T-helper 17 cell (primary cell): ENCODE results near the gene APC2. TPM values are rescaled to one million over a fixed set of nuclear protein-coding genes. Genes with fewer than 3 reads are reported as not detected.

Experiments used
- ATAC-seq: fragments of 150-1000 bp; cut with Tn5 transposase; 2 replicates; pipeline ENCODE4 v1.10.0; 2021; ENCODE audit warnings: mild to moderate bottlenecking, moderate library complexity
- DNase-seq, 3 donors: peaks; one replicate each; pipeline versions ENCODE4 v3.0.0 to v3.0.0-alpha.2; 2020 to 2021
- H3K9me3 ChIP-seq: one replicate; pipeline ENCODE4 v1.7.0; 2013; ENCODE audit warnings: low read length, mild to moderate bottlenecking; ENCODE audit not compliant: control insufficient read depth, poor library complexity, severe bottlenecking
- H3K27ac Mint-ChIP-seq: one replicate; pipeline ENCODE4 v1.8.0; 2022; ENCODE audit warnings: mild to moderate bottlenecking, moderate library complexity, mixed read lengths
- H3K27me3 Mint-ChIP-seq: one replicate; pipeline ENCODE4 v1.8.0; 2022; ENCODE audit warnings: mixed read lengths
- H3K36me3 Mint-ChIP-seq: one replicate; pipeline ENCODE4 v1.8.0; 2022; ENCODE audit warnings: low read depth, mixed read lengths
- H3K4me1 Mint-ChIP-seq: one replicate; pipeline ENCODE4 v1.8.0; 2022; ENCODE audit warnings: mild to moderate bottlenecking, mixed read lengths
- H3K4me3 Mint-ChIP-seq: one replicate; pipeline ENCODE4 v1.8.0; 2022; ENCODE audit warnings: mild to moderate bottlenecking, moderate library complexity, mixed read lengths
- total RNA-seq, 4 donors: library from RNA in 2 of 4; stranded (reverse) in 2 of 4; gene quantifications; one replicate each; pipeline ENCODE4 v1.2.3 and lab custom pipeline; 2022 to 2026

The APC2 gene
- total RNA-seq (under 1 TPM; 0.07 to 0.44 TPM), total RNA-seq (lab: John Stamatoyannopoulos, UW) (0.90 to 0.93 reads per million in 2 donors)

GRCh38 chr19:1449467-1450442 is at the start of gene APC2:
Gene APC2, plus strand, starts transcription at chr19:1450121. Its CDS starts 2,881 bp downstream, at chr19:1453002.
- ATAC-seq (peak; percentile 37), DNase-seq (no peak)
- Mint-ChIP-seq H3K27me3 (peaks cover 45% of the 10 kb centered on the region), H3K4me1 (peaks cover 16% of the 10 kb centered on the region), H3K27ac (no peak within 1 kb of the TSS), H3K4me3 (peak within 1 kb of the TSS; percentile 70), H3K36me3 (peaks cover 13% of the 10 kb centered on the region)
- no peaks in the 10 kb centered on the region for H3K9me3 ChIP-seq

GRCh38 chr19:1400281-1401137 is 49.4 kb upstream of the APC2 start:
- Mint-ChIP-seq H3K27ac (no peak overlapping the region), H3K27me3 (no peaks in the 10 kb centered on the region), H3K4me1 (peaks cover 10% of the 10 kb centered on the region), H3K36me3 (no peaks in the 10 kb centered on the region), H3K4me3 (peak overlapping the region; percentile 82)
- ATAC-seq (peak; percentile 13), DNase-seq (no peak)
- no peaks in the 10 kb centered on the region for H3K9me3 ChIP-seq

GRCh38 chr19:1401138-1401888 is 48.6 kb upstream of the APC2 start, which contains the start of gene GAMT:
Gene GAMT, minus strand, starts transcription at chr19:1401542. Its CDS starts 66 bp downstream, at chr19:1401476.
- Mint-ChIP-seq H3K27me3 (no peaks in the 10 kb centered on the region), H3K27ac (no peak within 1 kb of the TSS), H3K4me3 (peak within 1 kb of the TSS; percentile 82), H3K36me3 (no peaks in the 10 kb centered on the region), H3K4me1 (peaks cover 9% of the 10 kb centered on the region)
- DNase-seq: peak; percentile 34 to 64 (median 53)
- no peaks in the 10 kb centered on the region for H3K9me3 ChIP-seq
- peak; percentile 87 for ATAC-seq

GRCh38 chr19:1401889-1402217 is 48.1 kb upstream of the APC2 start:
- H3K9me3 ChIP-seq: no peaks in the 10 kb centered on the region
- Mint-ChIP-seq H3K4me3 (peak overlapping the region; percentile 69), H3K27me3 (no peaks in the 10 kb centered on the region), H3K4me1 (peaks cover 9% of the 10 kb centered on the region), H3K36me3 (no peaks in the 10 kb centered on the region), H3K27ac (no peak overlapping the region)
- ATAC-seq (no peak), DNase-seq (no peak)

- H3K4me1 Mint-ChIP-seq: peaks cover 9% of the 10 kb centered on the region
- DNase-seq (no peak), ATAC-seq (no peak)
- H3K4me3 Mint-ChIP-seq: peak overlapping the region; percentile 82
- H3K36me3 Mint-ChIP-seq: no peaks in the 10 kb centered on the region
- no peaks in the 10 kb centered on the region for H3K27me3 Mint-ChIP-seq
- no peaks in the 10 kb centered on the region for H3K9me3 ChIP-seq
- no peak overlapping the region for H3K27ac Mint-ChIP-seq
Measured at GRCh38 chr19:1402411-1403070, 47.4 kb upstream of the APC2 start.

GRCh38 chr19:1406774-1407527 is 43.0 kb upstream of the APC2 start:
- no peaks in the 10 kb centered on the region for H3K27me3 Mint-ChIP-seq
- DNase-seq: peak; percentile 99
- no peaks in the 10 kb centered on the region for H3K9me3 ChIP-seq
- peaks cover 34% of the 10 kb centered on the region for H3K4me1 Mint-ChIP-seq
- H3K36me3 Mint-ChIP-seq: peaks cover 2% of the 10 kb centered on the region
- H3K4me3 Mint-ChIP-seq: peak overlapping the region; percentile 84
- no peak overlapping the region for H3K27ac Mint-ChIP-seq
- peak; percentile 86 for ATAC-seq

- Mint-ChIP-seq H3K27me3 (no peaks in the 10 kb centered on the region), H3K36me3 (peaks cover 2% of the 10 kb centered on the region), H3K27ac (peak within 1 kb of the TSS; percentile 96), H3K4me3 (peak within 1 kb of the TSS; percentile 94), H3K4me1 (peaks cover 38% of the 10 kb centered on the region)
- ATAC-seq (peak; percentile 33), DNase-seq (peak; percentile 42 to 44 (median 43))
- H3K9me3 ChIP-seq: no peaks in the 10 kb centered on the region
Measured at GRCh38 chr19:1407528-1408299, 42.2 kb upstream of the APC2 start, which contains the start of gene DAZAP1. Gene DAZAP1, plus strand, starts transcription at chr19:1407586. Its CDS starts 188 bp downstream, at chr19:1407774.

GRCh38 chr19:1408300-1409203 is 41.4 kb upstream of the APC2 start:
- H3K27me3 Mint-ChIP-seq: no peaks in the 10 kb centered on the region
- DNase-seq (peak; percentile 35 to 57 (median 37)), ATAC-seq (peak; percentile 32)
- no peaks in the 10 kb centered on the region for H3K9me3 ChIP-seq
- H3K27ac Mint-ChIP-seq: peak overlapping the region; percentile 96
- peaks cover 2% of the 10 kb centered on the region for H3K36me3 Mint-ChIP-seq
- H3K4me3 Mint-ChIP-seq: peak overlapping the region; percentile 94
- H3K4me1 Mint-ChIP-seq: peaks cover 44% of the 10 kb centered on the region

- peaks cover 2% of the 10 kb centered on the region for H3K36me3 Mint-ChIP-seq
- no peaks in the 10 kb centered on the region for H3K27me3 Mint-ChIP-seq
- ATAC-seq: no peak
- DNase-seq: no peak
- peaks cover 45% of the 10 kb centered on the region for H3K4me1 Mint-ChIP-seq
- peak overlapping the region; percentile 94 for H3K4me3 Mint-ChIP-seq
- peak overlapping the region; percentile 96 for H3K27ac Mint-ChIP-seq
- H3K9me3 ChIP-seq: no peaks in the 10 kb centered on the region
Measured at GRCh38 chr19:1409204-1410005, 40.5 kb upstream of the APC2 start.
